ENCODE measurements around the gene PLAAT4.
"Not testable (repeated sequence)": the region's sequence is repeated elsewhere in the genome, so short reads cannot be mapped to it uniquely, and the experiment has no call there.

- TF ChIP-seq CTCF (conservative IDR thresholded peaks at IDR 0.05); ZFX (IDR thresholded peaks at IDR 0.05): not testable (repeated sequence)
Measured at GRCh38 chr11:63529373-63529772, 7.2 kb upstream of the PLAAT4 start.

Measured in C4-2B (cell line).